GM12864 (cell line): ENCODE results near the gene GOLPH3L.

Experiments
- DNase-seq: peaks from one replicate; pipeline ENCODE4 v3.0.0-alpha.2; 2011; ENCODE audit warnings: low read depth
- H3K4me3 ChIP-seq: 2 replicates; pipeline ENCODE4 v1.5.1; 2011; ENCODE audit warnings: mild to moderate bottlenecking, low read depth, low read length, control low read depth
- CTCF ChIP-seq: IDR thresholded peaks from 2 replicates; pipeline ENCODE4 v1.5.1; 2011; ENCODE audit warnings: low read depth, mild to moderate bottlenecking, moderate library complexity, low read length, control low read depth, inconsistent platforms; ENCODE audit errors: missing control alignments

The GOLPH3L gene

GRCh38 chr1:150688763-150689162 lies 8.2 kb downstream of the GOLPH3L start:
- DNase-seq = no peak
- no peak overlapping the region for H3K4me3 ChIP-seq
- TF ChIP-seq CTCF = no peak

DNA sequence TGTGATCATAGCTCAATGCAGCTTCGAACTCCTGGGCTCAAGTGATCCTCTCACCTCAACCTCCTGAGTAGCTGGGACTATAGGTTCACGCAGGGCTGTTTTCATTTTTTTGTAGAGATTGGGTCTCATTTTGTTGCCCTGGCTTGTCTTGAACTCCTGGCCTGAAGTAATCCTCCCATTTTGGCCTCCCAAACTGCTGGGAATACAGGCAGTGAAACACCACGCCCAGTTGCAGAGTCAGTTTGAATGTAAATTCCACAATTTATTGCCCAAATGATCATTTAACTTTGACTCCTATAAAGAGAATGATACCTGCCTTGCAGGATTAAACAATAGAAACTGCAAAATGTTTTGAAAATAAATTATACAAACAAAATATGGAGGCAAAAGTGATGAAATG lies 10.7 kb downstream of the GOLPH3L start:
- no peak for TF ChIP-seq CTCF
- no peak for DNase-seq
- H3K4me3 ChIP-seq = no peak overlapping the region

DNA sequence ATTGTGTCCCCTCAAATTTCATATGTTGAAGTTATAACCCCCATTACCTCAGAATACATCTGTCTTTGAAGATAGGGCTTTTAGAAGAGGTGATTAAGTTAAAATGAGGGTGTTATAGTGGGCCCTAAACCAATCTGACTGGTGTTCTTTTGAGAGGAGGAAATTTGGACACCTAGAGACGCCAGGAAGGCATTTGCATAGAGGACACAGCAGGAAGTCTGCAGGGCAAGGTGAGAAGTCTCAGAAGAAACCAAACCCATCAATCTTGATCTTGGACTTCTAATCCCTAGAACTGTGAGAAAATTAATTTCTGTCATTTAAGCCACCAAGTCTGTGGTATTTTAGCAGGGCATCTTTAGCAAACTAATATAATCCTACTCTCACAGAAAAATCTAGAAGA lies 13.0 kb downstream of the GOLPH3L start:
- DNase-seq = no peak
- TF ChIP-seq CTCF = no peak
- no peak overlapping the region for H3K4me3 ChIP-seq

DNA sequence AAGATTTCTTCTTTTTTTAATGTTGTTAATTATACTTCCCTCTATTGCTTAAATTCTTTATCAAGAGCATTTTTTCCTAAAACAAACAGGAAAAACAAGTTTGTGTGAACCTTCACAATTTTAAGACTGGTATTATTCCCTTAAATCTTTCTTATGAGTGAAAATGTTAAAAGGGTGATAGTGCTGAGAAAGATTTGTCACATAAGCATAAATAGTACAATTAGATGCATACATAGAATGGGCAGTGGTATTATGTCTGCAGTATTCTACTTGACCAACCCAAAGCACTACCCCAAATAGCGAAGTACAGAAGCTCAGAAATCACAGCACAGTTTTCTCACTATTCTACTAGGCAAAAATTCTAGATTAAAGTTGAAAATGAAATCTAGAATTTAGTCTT lies 18.0 kb downstream of the GOLPH3L start:
- no peak overlapping the region for H3K4me3 ChIP-seq
- no peak for TF ChIP-seq CTCF

GRCh38 chr1:150674881-150675280 lies 22.1 kb downstream of the GOLPH3L start:
- no peak for DNase-seq

More for the DNA sequence above, 18.0 kb downstream of the GOLPH3L start:
- DNase-seq = no peak

DNA sequence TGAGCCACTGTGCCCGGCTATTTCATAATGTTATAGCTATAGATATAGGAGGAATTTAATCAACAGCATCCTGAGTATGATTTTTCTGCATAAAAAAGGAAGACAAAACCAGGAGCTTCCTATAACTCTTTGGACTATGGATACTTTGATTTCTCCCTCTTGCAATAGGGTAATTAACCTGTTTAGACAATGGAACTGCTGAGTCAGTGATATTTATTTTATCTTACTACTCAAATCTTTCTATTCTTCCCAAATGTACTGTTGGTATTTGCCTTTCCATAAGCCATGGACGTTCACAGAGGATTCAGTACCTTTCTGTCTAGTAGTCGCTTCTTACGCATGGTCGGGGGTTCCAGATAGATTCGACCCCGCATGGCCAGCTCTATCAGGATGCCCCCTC lies 33.6 kb downstream of the GOLPH3L start:
- TF ChIP-seq CTCF = no peak
- H3K4me3 ChIP-seq = no peak overlapping the region
- no peak for DNase-seq

More at GRCh38 chr1:150674881-150675280, 22.1 kb downstream of the GOLPH3L start:
- TF ChIP-seq CTCF = no peak
- no peak overlapping the region for H3K4me3 ChIP-seq

DNA sequence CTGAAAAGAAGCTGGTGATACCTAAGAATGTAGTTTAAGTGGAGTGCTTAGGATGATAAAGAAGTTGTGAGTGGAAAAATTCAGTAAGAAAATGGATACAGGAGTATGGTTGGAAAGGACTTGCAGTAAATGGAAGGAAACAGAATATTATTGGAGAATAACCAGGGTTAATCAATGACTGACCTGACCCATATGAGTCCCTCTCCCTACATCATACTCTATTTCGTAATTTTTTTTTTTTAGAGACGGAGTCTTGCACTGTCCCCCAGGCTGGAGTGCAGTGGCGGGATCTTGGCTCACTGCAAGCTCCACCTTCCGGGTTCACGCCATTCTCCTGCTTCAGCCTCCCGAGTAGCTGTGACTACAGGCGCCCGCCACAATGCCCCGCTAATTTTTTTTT lies 34.1 kb downstream of the GOLPH3L start:
- no peak for TF ChIP-seq CTCF
- no peak for DNase-seq
- no peak overlapping the region for H3K4me3 ChIP-seq
